Activated CD8-positive, alpha-beta memory T cell treated with anti-CD3 and anti-CD28 coated beads for 1 hour (primary cell): ENCODE results near the gene ISCU.
A peak's percentile ranks its signal among the peaks of the same experiment; 100 is the strongest.

Source experiments
- DNase-seq, 2 donors: peaks; one replicate each; pipeline ENCODE4 v3.0.0-alpha.2; 2020; ENCODE audit warnings: low read depth in 1 of 2; ENCODE audit errors: extremely low read depth in 1 of 2

The ISCU gene

DNA sequence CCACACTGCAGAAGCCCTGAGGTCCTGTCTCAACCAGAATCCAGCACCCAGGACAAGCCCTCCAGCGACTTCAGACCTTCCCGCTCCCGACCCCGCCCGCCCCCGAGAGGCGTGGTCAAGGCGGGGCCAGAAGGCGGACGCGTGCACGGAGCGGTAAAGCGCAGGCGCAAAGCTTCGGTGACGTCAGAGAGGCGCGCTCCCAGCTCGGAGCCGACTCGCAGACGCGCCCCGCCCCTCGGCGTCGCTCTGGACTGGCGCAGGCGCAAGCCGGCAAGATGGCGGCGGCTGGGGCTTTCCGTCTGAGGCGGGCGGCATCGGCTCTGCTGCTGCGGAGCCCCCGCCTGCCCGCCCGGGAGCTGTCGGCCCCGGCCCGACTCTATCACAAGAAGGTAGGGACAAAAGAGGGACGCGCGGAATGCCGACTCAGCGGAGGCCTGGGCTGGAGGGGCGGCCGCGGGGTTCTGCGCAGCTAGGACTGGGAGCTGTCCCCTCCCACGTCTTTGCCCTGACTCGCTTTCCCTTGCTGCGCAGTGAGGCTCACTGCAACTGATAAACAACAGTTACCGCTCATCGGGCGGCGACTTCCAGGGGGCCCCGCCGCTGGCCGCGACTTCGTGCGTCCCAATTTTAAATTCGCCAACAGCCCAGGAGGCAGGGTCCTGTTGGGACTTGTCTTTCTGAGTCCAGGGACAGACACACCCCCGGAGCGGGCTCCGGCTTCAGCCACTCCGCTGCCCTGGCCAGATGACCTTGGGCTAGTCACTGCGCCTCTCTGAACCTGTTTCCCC, at the start of gene ISCU:
Gene ISCU, plus strand, starts transcription at position 249 of the 788 bp plus-strand sequence. Its CDS starts 27 bp downstream, at position 276.
- peak; percentile 96 to 99 for DNase-seq

DNA sequence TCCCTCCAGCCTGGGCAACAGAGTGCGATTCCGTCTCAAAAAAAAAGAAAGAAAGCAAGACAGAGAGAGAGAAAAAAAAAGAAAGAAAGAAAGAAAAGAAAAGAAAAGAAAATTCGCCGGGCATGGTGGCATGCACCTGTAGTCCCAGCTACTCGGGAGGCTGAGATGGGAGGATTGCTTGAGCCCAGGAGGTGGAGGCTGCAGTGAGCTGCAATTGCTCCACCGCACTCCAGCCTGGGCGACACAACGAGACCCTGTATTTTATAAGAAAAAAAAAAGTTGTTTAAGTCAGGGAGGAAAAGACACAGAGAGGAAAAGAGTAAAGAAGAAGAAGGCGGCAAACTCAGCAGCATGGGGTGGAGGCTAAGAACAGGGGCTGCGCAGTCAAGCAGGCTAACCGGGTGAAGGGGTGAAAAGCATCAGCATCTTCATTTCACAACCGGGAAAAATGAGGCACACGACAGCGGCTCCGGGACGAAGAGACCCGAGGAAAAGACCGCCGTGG, 47.9 kb upstream of the ISCU start:
- DNase-seq = no peak

- peak; percentile 96 to 99 for DNase-seq
These were observed 47.2 kb upstream of the ISCU start, which contains the start of gene FICD for GRCh38 chr12:108514973-108515814. Gene FICD, plus strand, starts transcription at chr12:108515277. Its CDS starts 1,696 bp downstream, at chr12:108516973.

GRCh38 chr12:108515916-108516315, 46.5 kb upstream of the ISCU start:
- DNase-seq = no peak

DNA sequence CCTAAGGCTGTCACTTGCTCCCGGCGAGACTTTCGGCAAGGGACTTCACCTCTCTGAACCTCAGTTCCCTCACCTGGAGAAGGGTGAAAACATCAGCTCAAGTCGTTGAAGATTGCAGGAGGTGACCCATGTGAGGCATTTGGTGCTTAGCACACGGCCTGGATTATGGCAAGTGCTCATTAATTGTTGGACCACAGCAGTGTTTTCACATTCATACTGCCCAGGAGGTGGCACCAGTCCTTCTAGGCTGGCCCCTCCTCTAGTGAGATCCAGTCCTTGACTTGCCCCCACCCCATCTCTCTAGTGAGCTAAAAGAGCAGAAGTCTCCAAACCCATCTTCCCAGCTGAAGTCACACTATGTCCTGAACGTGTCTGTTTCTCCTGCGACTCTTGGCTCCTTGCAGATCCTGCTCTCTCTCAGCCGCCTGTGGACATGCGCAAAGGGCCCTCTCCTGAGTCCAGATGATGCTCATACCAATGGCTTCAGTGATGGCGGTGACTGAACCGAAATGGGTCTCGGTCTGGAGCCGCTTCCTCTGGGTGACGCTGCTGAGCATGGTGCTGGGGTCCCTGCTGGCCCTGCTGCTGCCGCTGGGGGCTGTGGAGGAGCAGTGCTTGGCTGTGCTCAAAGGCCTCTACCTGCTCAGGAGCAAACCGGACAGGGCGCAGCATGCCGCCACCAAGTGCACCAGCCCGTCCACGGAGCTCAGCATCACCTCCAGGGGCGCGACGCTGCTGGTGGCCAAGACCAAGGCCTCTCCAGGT, 45.7 kb upstream of the ISCU start:
- DNase-seq = no peak

DNA sequence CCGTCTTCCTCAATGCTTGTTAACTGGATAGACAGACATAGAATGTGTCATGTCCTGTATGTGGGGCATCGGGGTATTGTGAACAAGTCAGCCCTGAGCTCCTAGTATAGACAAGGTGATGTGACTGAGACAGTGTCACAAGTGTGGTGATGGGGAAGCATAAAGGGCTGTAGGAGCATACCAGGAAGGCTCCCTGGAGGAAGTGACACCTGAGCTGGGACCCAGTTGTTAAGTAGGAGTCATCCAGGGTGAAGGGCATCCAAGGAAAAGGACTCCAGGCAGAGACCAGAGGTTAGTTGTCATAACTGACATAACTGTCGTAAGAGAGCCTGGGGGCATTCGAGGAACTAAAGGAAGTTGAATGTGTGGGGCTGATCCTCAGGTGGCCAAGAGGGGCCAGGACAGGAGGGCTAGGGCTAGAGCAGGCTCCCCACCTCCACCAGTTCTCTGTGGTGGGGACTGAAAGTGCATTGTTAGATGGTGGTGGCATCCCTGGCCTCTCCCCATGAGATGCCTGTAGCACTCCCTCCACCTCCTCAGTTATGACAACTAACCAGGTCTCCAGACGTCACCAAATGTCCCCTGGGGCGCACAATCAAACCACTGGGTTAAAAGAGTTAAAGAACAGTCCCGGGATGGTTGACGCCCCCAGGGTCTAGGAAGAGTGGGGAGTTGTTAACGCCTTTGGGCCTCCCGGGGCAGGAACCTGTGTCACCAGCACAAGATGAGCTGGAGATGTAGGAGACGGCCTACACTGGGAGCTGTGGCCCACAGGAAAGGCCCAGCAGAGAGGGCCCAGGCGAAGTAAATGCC, 44.9 kb upstream of the ISCU start:
- DNase-seq = no peak

DNA sequence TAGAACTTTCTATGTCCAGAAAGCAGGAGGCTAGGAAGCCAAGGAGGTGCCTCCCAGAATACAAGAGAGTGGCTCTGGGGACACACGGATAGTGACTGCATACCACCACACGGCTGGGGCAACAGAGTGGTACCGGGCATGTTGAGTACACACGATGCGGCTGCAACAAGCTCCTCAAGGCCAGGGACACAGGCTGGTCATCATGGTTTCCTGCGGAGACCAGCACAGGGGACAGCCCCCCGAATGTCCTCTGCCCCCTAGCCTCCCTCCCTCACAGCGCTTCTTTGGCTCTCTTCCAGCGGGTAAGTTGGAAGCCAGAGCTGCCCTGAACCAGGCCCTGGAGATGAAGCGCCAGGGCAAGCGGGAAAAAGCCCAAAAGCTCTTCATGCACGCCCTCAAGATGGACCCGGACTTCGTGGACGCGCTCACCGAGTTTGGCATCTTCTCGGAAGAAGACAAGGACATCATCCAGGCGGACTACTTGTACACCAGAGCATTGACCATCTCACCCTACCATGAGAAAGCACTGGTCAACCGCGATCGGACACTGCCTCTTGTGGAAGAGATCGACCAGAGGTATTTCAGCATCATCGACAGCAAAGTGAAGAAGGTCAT, 44.2 kb upstream of the ISCU start:
- no peak for DNase-seq

- DNase-seq = no peak
These were observed 43.5 kb upstream of the ISCU start for GRCh38 chr12:108518716-108519496.

DNA sequence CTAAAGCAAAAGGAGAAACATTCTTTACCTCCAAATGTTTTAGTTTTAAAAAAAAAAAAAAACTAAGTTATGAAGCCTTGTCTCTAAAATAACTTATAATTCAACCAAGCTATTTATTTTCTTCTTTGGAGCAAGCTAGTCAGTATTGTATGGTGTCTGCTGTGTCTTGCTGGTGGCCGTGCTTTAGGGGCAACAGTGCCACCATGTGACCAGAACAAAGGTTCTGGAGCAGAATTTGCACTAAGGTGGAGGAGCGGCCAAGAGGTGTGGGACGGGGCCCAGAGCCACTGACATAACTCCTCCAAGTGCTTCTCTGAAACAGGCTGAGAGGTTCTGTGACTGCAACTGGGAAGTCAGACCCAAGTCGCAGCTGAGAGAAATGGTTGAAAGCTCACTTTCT, 42.8 kb upstream of the ISCU start:
- DNase-seq = no peak

DNA sequence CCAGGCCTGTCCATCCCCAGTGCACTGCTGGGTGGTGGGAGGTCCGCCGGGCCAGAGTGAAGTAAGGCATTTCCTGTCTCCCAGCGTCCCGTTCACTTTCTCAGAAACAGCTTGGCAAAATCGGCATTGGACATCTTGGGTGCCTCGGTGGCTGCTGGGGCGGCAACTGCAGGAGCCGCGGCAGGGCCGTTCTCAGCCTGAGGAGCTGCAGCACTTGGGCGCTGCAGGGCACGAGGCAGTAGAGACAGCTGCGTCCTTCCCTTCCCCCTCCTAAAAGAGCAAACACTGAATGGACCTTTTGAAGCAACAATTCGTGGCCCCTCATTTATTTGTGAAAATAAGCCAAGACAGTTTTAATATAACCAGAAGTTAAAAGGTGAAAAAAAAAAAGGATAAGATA, 39.0 kb upstream of the ISCU start:
- no peak for DNase-seq

DNA sequence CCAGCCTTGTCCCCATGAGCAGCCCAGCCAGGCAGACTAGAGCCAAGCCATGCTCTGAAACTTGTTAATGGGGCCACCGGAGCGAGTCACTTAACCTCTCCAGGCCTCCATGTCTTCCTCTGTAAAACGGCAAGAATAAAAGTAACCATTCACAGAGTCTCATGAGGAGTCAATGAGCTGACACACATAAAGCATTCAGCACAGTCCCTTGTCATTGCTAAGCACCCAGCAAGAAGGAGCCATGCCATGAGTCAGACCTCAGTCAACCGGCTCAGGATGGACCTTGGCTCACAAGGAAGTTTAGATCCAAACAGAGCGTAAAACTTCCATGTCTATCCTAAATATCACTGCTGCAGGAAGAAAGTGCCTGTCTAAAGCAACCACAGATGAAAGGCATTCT, 36.7 kb upstream of the ISCU start:
- no peak for DNase-seq

DNA sequence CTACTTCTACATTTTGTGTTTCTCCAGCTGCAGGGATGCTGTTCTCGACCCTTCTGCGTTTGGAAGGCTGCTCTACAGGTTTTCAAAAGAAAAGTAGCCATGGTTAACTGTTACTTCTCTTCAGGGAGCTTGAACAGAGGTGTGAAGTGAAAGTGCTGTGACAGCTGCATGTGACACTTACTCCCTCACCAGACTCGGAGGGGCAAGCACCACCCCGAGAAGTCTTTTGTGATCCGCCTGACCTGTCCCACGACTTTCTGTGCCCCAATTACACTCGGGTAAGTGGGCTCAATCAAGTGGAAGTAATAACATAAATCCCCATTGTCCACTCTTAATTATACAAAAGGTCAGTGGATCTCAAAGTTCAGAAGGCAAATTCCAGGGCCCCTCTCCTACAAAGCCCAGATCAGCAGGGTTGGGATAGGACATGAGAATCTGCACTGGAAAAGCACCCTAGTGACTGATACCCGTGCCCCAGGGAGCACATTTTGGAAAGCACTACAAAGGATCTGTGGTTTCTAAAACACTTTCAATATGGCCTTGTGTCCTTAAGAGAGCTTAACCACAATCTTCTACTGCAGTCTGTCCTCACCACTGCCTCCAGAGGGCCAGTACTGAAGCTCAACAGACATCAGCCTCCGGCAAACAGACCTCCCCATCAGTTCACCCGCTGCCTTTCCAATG, 35.8 kb upstream of the ISCU start:
- DNase-seq = no peak

DNA sequence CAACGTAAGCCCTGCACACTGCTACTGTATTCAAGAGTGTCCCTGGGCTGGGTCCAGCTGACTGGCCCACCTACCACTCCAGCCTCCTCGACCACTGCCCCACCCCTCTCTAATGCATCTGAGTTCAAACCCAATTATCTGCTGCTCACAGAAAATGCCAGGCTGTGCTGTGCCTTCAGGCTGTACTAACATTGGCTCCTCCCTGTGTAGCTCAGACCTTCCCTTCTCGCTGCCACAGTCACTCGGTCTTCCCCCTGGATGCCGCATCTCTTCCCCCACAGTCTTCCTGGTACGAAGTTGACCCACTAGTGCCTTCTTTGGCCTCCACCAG, 35.3 kb upstream of the ISCU start:
- no peak for DNase-seq

GRCh38 chr12:108530161-108530560, 32.2 kb upstream of the ISCU start:
- no peak for DNase-seq

GRCh38 chr12:108531929-108532848, 30.2 kb upstream of the ISCU start:
- DNase-seq = no peak

GRCh38 chr12:108538146-108538545, 24.2 kb upstream of the ISCU start:
- no peak for DNase-seq

DNA sequence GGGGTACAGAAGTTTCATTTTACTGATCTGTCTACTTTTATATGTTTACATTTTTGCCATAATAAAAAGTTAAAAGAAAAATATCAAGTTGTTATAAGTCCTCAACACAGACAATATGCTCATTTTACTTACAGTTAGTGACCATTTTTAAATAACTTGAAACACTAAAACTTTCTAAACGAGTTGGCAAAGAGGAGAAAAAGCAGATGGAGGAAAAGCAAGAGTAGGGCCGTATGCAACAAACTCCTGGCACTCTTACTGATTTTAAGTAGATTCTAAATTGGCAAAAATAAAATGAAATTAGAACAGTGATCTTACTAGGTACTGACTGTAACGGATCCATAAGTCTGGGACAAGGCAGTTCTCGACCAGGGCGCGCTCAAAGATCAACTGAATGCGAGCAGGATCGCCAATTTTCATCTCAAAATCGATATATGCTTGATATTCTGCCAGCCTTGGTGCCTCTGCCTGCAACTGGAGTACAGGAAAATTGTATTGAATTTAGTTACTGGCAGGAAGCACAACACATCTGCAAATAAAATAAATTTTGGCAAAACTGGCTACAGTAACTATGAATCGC, 23.7 kb upstream of the ISCU start:
- no peak for DNase-seq
